Natural killer cell (primary cell): ENCODE results near the gene CAMTA1. TPM values are rescaled to one million over a fixed set of nuclear protein-coding genes. Genes with fewer than 3 reads are reported as not detected.

Experiments used
- ATAC-seq, 3 donors: fragments of 150-1000 bp in 2 of 3; fragments of 200-7000 bp in 1 of 3; cut with Tn5 transposase; 1 replicate in 1 of 3; 2 replicates in 2 of 3; pipeline ENCODE4 v1.10.0; 2021; ENCODE audit warnings: mild to moderate bottlenecking in 2 of 3, moderate library complexity in 2 of 3
- DNase-seq, 2 donors: peaks; one replicate each; pipeline versions ENCODE4 v3.0.0 to v3.0.0-alpha.2; 2013 to 2021; ENCODE audit warnings: mixed read lengths in 1 of 2
- H3K27ac ChIP-seq: one replicate; pipeline ENCODE4 v1.5.1; 2013; ENCODE audit warnings: mild to moderate bottlenecking, low read length
- H3K27me3 ChIP-seq: one replicate; pipeline ENCODE4 v1.6.1; 2013; ENCODE audit warnings: low read length; ENCODE audit not compliant: control insufficient read depth, insufficient read depth
- H3K36me3 ChIP-seq: one replicate; pipeline ENCODE4 v1.6.1; 2013; ENCODE audit warnings: low read length; ENCODE audit not compliant: control insufficient read depth, insufficient read depth
- H3K4me1 ChIP-seq: one replicate; pipeline ENCODE4 v1.6.1; 2013; ENCODE audit warnings: low read length; ENCODE audit not compliant: control insufficient read depth, insufficient read depth
- H3K4me3 ChIP-seq: one replicate; pipeline ENCODE4 v1.5.1; 2013; ENCODE audit warnings: low read length
- H3K9me3 ChIP-seq: one replicate; pipeline ENCODE4 v1.6.1; 2013; ENCODE audit warnings: low read length; ENCODE audit not compliant: control insufficient read depth, insufficient read depth
- H3K27ac Mint-ChIP-seq, 2 donors: one replicate each; pipeline ENCODE4 v1.8.0; 2022; ENCODE audit warnings: mild to moderate bottlenecking in 2 of 2, mixed read lengths in 2 of 2, moderate library complexity in 1 of 2
- H3K27me3 Mint-ChIP-seq, 2 donors: one replicate each; pipeline ENCODE4 v1.8.0; 2022; ENCODE audit warnings: low read depth in 2 of 2, mixed read lengths in 2 of 2
- H3K36me3 Mint-ChIP-seq: one replicate; pipeline ENCODE4 v1.8.0; 2022; ENCODE audit warnings: mixed read lengths
- H3K4me1 Mint-ChIP-seq, 2 donors: one replicate each; pipeline ENCODE4 v1.8.0; 2022; ENCODE audit warnings: mixed read lengths in 2 of 2
- H3K4me3 Mint-ChIP-seq: one replicate; pipeline ENCODE4 v1.8.0; 2022; ENCODE audit warnings: mild to moderate bottlenecking, moderate library complexity, mixed read lengths
- H3K9me3 Mint-ChIP-seq, 2 donors: one replicate each; pipeline ENCODE4 v1.8.0; 2022; ENCODE audit warnings: mixed read lengths in 2 of 2
- WGBS: methylation state at CpG from one replicate; pipeline ENCODE4 v1.1.7; 2013; ENCODE audit warnings: missing lambda C conversion rate; ENCODE audit not compliant: insufficient coverage; 5-methylcytosine and 5-hydroxymethylcytosine counted together
- intact Hi-C: fragments of 100-400 bp; cut with micrococcal nuclease; formaldehyde crosslinking; loops from one replicate; pipeline ENCODE4 v1.14.2; 2022
- total RNA-seq, 4 donors: library from RNA; stranded (reverse); fragments of 120-200 nt in 1 of 4; gene quantifications; one replicate each; pipeline versions ENCODE4 v1.2.3 to v1.2.4, GENCODE V29; 2013 to 2022
- TF ChIP-seq, protein P1 (sequence below): fragments of 200-600 bp; IDR thresholded peaks from one replicate; pipeline ENCODE4 v1.8.0; 2022; ENCODE audit warnings: antibody characterized with exemption

CAMTA1 gene
- total RNA-seq, 3 donors from 2014 or later (not counting 1 experiment from before 2014, with no cell fraction given), result 40.6 to 53.3 (median 44.9) TPM

DNA sequence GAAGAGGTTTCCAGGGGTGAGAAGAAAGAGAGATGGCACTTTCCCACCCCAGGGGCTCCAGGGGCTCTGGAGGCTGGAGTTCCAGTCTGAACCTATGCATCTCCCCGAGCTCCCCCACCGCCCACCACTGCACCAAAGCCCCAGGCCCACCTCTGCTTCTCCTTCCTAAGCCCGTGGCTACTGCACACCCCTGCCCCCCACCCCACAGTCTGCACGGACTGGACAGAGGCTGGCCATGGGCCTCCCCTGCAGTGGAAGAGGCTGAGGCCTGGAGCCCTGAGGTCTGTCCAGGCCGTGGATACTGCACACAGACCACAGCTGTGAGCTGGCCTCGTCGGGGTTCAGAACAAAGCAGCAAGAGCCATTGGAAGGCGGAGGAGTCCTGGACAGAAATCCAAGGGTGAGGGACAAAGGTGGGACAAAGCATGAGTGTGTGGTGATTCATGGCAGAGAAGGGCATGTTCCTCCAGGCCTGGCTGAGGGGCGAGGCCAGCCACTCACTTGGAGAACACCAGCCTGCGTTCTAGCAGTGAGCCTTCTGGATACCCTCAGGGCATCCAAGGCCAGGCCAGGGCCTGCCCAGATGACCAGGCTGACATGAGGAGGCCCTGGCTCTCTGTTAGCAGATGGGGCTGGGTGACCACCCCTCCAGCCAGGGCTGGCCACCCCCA lies 741.1 kb downstream of the CAMTA1 start:
- TF ChIP-seq, protein P1, sequence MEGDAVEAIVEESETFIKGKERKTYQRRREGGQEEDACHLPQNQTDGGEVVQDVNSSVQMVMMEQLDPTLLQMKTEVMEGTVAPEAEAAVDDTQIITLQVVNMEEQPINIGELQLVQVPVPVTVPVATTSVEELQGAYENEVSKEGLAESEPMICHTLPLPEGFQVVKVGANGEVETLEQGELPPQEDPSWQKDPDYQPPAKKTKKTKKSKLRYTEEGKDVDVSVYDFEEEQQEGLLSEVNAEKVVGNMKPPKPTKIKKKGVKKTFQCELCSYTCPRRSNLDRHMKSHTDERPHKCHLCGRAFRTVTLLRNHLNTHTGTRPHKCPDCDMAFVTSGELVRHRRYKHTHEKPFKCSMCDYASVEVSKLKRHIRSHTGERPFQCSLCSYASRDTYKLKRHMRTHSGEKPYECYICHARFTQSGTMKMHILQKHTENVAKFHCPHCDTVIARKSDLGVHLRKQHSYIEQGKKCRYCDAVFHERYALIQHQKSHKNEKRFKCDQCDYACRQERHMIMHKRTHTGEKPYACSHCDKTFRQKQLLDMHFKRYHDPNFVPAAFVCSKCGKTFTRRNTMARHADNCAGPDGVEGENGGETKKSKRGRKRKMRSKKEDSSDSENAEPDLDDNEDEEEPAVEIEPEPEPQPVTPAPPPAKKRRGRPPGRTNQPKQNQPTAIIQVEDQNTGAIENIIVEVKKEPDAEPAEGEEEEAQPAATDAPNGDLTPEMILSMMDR, result no peak
- WGBS, result 84% methylated on average over 10 of the region's 10 CpGs

DNA sequence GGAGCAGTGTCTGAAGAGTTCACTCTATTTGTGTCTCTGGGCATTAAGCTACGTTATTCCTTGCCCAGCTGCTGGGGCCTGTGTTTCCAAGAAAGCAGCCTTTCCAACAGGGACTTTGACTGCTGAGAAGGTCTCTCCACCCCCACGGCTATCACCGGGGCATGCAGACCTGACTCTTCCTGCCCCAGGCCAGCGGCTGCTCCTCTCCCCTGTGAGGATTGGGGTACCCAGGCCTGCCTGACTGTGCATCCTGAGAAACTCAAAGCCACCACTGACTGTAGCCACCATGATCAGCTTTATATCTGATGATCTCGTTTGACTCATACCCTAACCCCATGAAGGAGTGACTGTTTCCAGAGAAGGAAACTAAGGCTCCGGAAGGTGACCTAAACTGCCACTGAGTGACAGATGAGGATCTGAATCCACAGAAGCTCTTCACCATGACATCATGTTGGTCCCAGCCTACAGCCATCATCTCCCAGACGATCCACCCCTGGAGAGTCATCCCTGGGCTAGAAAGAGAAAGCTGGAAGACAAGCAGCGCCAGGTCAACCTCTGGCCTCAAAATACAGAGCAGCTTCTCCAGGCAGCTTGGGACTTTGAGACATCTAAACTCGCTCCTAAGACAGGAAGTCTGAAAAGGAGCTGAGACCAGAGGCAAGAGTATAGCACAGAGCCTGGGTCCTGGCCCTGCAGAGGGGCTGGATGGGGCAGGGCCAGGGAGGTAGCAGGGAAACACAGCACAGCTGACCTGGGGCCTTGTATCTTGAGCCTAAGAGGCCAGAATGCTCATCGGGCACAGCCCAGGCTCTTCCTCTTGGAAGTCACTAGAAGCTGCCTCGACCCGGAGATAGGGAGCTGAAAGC lies 741.8 kb downstream of the CAMTA1 start:
- no peaks in the 10 kb centered on the region for H3K9me3 Mint-ChIP-seq
- DNase-seq (no peak), ATAC-seq (no peak)
- intact Hi-C loops, result no loop called here
- WGBS, result 87% methylated on average over 12 of the region's 12 CpGs
- Histone ChIP-seq H3K27me3 (no peaks in the 10 kb centered on the region), H3K36me3 (no peaks in the 10 kb centered on the region), H3K27ac (no peak overlapping the region), H3K4me1 (no peaks in the 10 kb centered on the region), H3K4me3 (no peak overlapping the region), H3K9me3 (no peaks in the 10 kb centered on the region)
- no peaks in the 10 kb centered on the region for H3K27me3 Mint-ChIP-seq
- TF ChIP-seq, protein P1, result no peak
- H3K4me3 Mint-ChIP-seq, result no peak overlapping the region
- H3K27ac Mint-ChIP-seq, result no peak overlapping the region
- H3K4me1 Mint-ChIP-seq, result no peaks in the 10 kb centered on the region
- H3K36me3 Mint-ChIP-seq, result no peaks in the 10 kb centered on the region

More for the DNA sequence above, 741.1 kb downstream of the CAMTA1 start:
- Mint-ChIP-seq H3K4me1 (no peaks in the 10 kb centered on the region), H3K27me3 (no peaks in the 10 kb centered on the region), H3K36me3 (no peaks in the 10 kb centered on the region), H3K27ac (no peak overlapping the region), H3K9me3 (no peaks in the 10 kb centered on the region), H3K4me3 (no peak overlapping the region)
- Histone ChIP-seq H3K27ac (no peak overlapping the region), H3K4me3 (no peak overlapping the region), H3K36me3 (no peaks in the 10 kb centered on the region), H3K4me1 (no peaks in the 10 kb centered on the region), H3K9me3 (no peaks in the 10 kb centered on the region), H3K27me3 (no peaks in the 10 kb centered on the region)
- intact Hi-C loops, result no loop called here
- ATAC-seq, result no peak
- DNase-seq, result no peak

DNA sequence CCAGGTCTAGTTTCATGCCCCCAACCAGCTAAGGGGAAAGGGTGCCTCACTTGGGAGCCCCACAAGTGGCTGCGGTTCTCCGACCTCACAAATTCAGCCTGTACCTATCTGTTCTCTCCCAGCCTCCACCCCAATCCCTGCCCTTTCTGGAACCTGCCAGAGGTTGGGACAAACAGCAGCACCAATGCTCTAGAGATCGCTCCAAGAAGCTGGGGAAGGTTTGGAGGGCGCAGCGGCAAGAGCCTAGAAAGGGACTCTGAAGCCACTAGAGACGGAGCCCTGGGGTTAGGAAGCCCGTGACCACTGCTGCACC lies 742.4 kb downstream of the CAMTA1 start:
- Histone ChIP-seq H3K4me1 (no peaks in the 10 kb centered on the region), H3K27ac (no peak overlapping the region), H3K4me3 (no peak overlapping the region), H3K9me3 (no peaks in the 10 kb centered on the region), H3K27me3 (no peaks in the 10 kb centered on the region), H3K36me3 (no peaks in the 10 kb centered on the region)
- Mint-ChIP-seq H3K4me3 (no peak overlapping the region), H3K4me1 (no peaks in the 10 kb centered on the region), H3K36me3 (no peaks in the 10 kb centered on the region), H3K27ac (no peak overlapping the region), H3K9me3 (no peaks in the 10 kb centered on the region), H3K27me3 (no peaks in the 10 kb centered on the region)
- DNase-seq (no peak), ATAC-seq (no peak)
- intact Hi-C loops, result no loop called here
- TF ChIP-seq, protein P1, result no peak
- 82% methylated on average over 7 of the region's 7 CpGs for WGBS
